Spinal cord (tissue), 10 donors: Measurements from ENCODE around the gene CAMSAP2. TPM values are rescaled to one million over a fixed set of nuclear protein-coding genes. Genes with fewer than 3 reads are reported as not detected.
"Not testable (repeated sequence)": the region's sequence is repeated elsewhere in the genome, so short reads cannot be mapped to it uniquely, and the experiment has no call there.

Experiments
- DNase-seq, 6 donors: peaks; one replicate each; pipeline versions ENCODE4 v3.0.0 to v3.0.0-alpha.2; 2013 to 2015; ENCODE audit warnings: low spot score in 6 of 6, low read depth in 4 of 6
- H3K27ac ChIP-seq: one replicate; pipeline ENCODE4 v1.5.1; 2013; ENCODE audit warnings: low read depth, low read length, control low read depth
- H3K27me3 ChIP-seq: one replicate; pipeline ENCODE4 v1.6.1; 2013; ENCODE audit warnings: low read length; ENCODE audit not compliant: control insufficient read depth, insufficient read depth
- H3K36me3 ChIP-seq: one replicate; pipeline ENCODE4 v1.6.1; 2013; ENCODE audit warnings: low read length; ENCODE audit not compliant: control insufficient read depth, insufficient read depth
- H3K4me1 ChIP-seq: one replicate; pipeline ENCODE4 v1.6.1; 2013; ENCODE audit warnings: low read length; ENCODE audit not compliant: control insufficient read depth, insufficient read depth
- H3K4me3 ChIP-seq: one replicate; pipeline ENCODE4 v1.5.1; 2013; ENCODE audit warnings: low read depth, low read length, control low read depth
- H3K9me3 ChIP-seq: one replicate; pipeline ENCODE4 v1.6.1; 2013; ENCODE audit warnings: low read length; ENCODE audit not compliant: control insufficient read depth, insufficient read depth
- WGBS: methylation state at CpG from one replicate; pipeline ENCODE4 v1.1.5; 2013; ENCODE audit warnings: missing lambda C conversion rate; ENCODE audit not compliant: insufficient coverage; 5-methylcytosine and 5-hydroxymethylcytosine counted together
- polyA plus RNA-seq, 2 donors: library from polyadenylated mRNA; unstranded; fragments of 120-200 nt; gene quantifications; one replicate each; pipeline ENCODE4 v1.2.1, GENCODE V29; 2013; ENCODE audit not compliant: insufficient read length in 2 of 2
- total RNA-seq, 2 donors: library from RNA; depleted of rRNA in 1 of 2; stranded (reverse); fragments of 120-200 nt in 1 of 2; fragments of >200 nt in 1 of 2; gene quantifications; one replicate each; pipeline versions ENCODE4 v1.2.3 to v1.2.4, GENCODE V29; 2013 to 2014
- donor health status: healthy.

Gene CAMSAP2
- total and polyA plus RNA-seq, 4 donors = 74.2 to 133 (median 93.5) TPM

DNA sequence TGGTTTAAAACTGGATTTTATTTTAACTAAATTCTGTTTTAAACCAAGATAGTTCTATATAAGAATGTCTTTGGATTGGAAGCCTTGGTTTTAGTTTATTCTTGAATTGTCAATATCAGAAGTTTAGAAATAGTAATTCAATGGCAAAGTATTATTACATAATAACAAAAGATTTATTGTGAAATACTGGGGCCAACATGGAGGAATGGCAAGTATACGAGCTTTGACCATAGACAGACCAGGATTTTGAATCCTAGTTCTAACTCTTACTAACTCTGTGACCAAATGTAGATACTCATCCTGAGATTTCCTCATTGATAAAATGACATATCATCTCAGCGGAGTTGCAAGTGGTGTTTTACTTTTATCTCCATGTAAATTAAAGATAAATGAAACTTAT lies 63.3 kb downstream of the CAMSAP2 start:
- H3K4me3 ChIP-seq = no peak overlapping the region
- no peaks in the 10 kb centered on the region for H3K4me1 ChIP-seq
- no peak overlapping the region for H3K27ac ChIP-seq
- H3K36me3 ChIP-seq = no peaks in the 10 kb centered on the region
- DNase-seq = no peak
- WGBS = no CpG with 5 or more reads among the region's 2 CpGs
- H3K9me3 ChIP-seq = no peaks in the 10 kb centered on the region
- no peaks in the 10 kb centered on the region for H3K27me3 ChIP-seq

GRCh38 chr1:200802865-200803512 lies 64.3 kb downstream of the CAMSAP2 start:
- WGBS = no CpG with 5 or more reads among the region's 2 CpGs

GRCh38 chr1:200805719-200806118 lies 67.0 kb downstream of the CAMSAP2 start:
- no CpG with 5 or more reads among the region's 3 CpGs for WGBS
- H3K4me1 ChIP-seq = no peaks in the 10 kb centered on the region
- no peak for DNase-seq
- H3K9me3 ChIP-seq = no peaks in the 10 kb centered on the region
- H3K27me3 ChIP-seq = no peaks in the 10 kb centered on the region
- no peak overlapping the region for H3K27ac ChIP-seq
- H3K4me3 ChIP-seq = no peak overlapping the region
- peaks cover 26% of the 10 kb centered on the region for H3K36me3 ChIP-seq

More at GRCh38 chr1:200802865-200803512, 64.3 kb downstream of the CAMSAP2 start:
- Histone ChIP-seq H3K27ac (no peak overlapping the region), H3K4me3 (no peak overlapping the region), H3K36me3 (peaks cover 4% of the 10 kb centered on the region), H3K9me3 (no peaks in the 10 kb centered on the region), H3K27me3 (no peaks in the 10 kb centered on the region), H3K4me1 (no peaks in the 10 kb centered on the region)
- peak; percentile 38 to 94 (median 62) for DNase-seq

DNA sequence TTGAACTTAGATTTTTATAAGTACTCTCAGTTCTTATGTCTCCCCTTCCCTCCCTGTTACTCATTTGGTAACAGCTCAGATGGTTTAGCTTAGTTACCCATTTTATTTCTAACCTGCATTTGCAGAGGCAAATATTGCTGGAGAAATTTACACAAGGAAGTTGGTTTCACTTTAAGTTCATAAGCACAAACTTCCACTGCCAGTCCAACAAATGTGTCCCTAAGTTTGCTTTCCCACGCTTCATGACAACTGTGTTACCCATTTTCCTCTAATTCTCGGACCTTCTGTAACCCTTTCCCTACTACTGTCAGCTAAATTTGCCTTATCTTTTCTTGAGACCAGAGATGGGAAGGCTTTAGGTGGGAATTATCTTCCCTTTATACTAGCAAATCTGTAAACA lies 70.2 kb downstream of the CAMSAP2 start:
- no peak for DNase-seq
- no CpG with 5 or more reads among the region's 2 CpGs for WGBS
- Histone ChIP-seq H3K36me3 (peaks cover 29% of the 10 kb centered on the region), H3K4me3 (no peak overlapping the region), H3K27me3 (no peaks in the 10 kb centered on the region), H3K4me1 (no peaks in the 10 kb centered on the region), H3K9me3 (no peaks in the 10 kb centered on the region), H3K27ac (no peak overlapping the region)

GRCh38 chr1:200811704-200812103 lies 73.0 kb downstream of the CAMSAP2 start:
- peaks cover 34% of the 10 kb centered on the region for H3K36me3 ChIP-seq
- no peaks in the 10 kb centered on the region for H3K4me1 ChIP-seq
- 87% methylated on average over 4 of the region's 4 CpGs for WGBS
- H3K9me3 ChIP-seq = no peaks in the 10 kb centered on the region
- no peaks in the 10 kb centered on the region for H3K27me3 ChIP-seq
- H3K27ac ChIP-seq = no peak overlapping the region
- DNase-seq = no peak
- no peak overlapping the region for H3K4me3 ChIP-seq

- H3K27me3 ChIP-seq, H3K4me1 ChIP-seq, H3K9me3 ChIP-seq, H3K4me3 ChIP-seq, DNase-seq, H3K27ac ChIP-seq, H3K36me3 ChIP-seq: not testable (repeated sequence)
- WGBS = no CpG with 5 or more reads among the region's 26 CpGs
Observed at GRCh38 chr1:200816624-200817224, 78.0 kb downstream of the CAMSAP2 start.

DNA sequence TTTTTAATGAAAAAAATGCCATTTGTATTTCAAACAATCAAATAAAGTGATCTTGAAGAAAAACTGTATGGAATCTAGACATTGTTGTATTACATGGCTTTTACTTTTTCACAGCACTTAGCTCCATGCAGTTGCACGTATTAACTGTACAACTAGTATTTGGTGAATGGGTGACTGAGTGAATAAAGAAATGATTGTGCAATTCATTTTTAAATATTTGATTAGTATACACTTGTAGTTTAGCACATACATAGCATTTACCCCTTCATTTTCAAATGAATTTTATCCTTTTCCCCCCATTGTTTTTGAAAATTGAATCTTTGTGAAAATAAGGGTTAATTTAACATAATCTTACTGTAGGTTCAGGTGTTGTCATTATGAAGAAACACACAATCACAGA lies 79.6 kb downstream of the CAMSAP2 start:
- Histone ChIP-seq H3K27me3 (no peaks in the 10 kb centered on the region), H3K9me3 (no peaks in the 10 kb centered on the region), H3K4me1 (no peaks in the 10 kb centered on the region), H3K27ac (no peak overlapping the region), H3K4me3 (no peak overlapping the region), H3K36me3 (peaks cover 8% of the 10 kb centered on the region)
- no CpG with 5 or more reads among the region's 1 CpG for WGBS
- DNase-seq = no peak

DNA sequence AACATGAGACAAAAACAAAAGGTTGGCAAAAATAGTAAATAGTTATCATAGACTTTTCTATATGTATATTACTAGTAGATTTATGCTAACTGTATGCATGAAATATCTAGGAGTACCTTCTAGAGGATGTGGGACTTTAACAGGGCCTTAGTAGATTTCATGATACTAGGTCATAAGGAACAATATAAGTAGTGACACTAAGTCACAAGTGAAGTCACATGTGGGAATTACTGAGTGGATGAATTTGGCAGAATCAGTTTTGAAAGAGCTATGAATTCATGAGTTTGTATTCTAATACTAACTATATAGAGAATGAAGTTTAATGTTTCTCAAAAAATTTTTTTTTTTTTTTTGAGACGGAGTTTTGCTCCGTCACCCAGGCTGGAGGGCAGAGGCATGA lies 81.0 kb downstream of the CAMSAP2 start:
- Histone ChIP-seq H3K27ac (no peak overlapping the region), H3K9me3 (no peaks in the 10 kb centered on the region), H3K36me3 (peaks cover 5% of the 10 kb centered on the region), H3K4me1 (no peaks in the 10 kb centered on the region), H3K4me3 (no peak overlapping the region), H3K27me3 (no peaks in the 10 kb centered on the region)
- no peak for DNase-seq
- no CpG with 5 or more reads among the region's 2 CpGs for WGBS

DNA sequence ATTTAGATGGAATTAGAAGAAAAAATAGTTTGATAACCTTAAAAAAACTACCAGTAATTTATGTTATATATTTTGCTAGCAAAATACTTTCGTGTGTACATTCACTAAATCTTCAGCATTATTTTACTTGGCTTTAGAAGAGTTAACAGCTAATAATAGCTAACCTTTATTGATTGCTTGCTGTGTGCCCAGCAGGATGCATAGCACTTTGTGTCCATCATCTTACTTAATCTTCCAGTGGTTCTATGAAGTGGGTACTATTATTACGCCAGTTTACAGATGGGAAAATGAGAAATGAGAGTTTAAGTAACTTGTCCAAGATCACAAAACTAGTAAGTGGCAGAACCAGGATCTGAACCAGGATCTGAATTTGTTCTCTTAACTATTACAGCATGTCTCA lies 92.4 kb downstream of the CAMSAP2 start:
- Histone ChIP-seq H3K27me3 (no peaks in the 10 kb centered on the region), H3K4me3 (no peak overlapping the region), H3K4me1 (peaks cover 1% of the 10 kb centered on the region), H3K9me3 (no peaks in the 10 kb centered on the region), H3K27ac (no peak overlapping the region), H3K36me3 (peaks cover 9% of the 10 kb centered on the region)
- DNase-seq = no peak
- no CpG with 5 or more reads among the region's 2 CpGs for WGBS

DNA sequence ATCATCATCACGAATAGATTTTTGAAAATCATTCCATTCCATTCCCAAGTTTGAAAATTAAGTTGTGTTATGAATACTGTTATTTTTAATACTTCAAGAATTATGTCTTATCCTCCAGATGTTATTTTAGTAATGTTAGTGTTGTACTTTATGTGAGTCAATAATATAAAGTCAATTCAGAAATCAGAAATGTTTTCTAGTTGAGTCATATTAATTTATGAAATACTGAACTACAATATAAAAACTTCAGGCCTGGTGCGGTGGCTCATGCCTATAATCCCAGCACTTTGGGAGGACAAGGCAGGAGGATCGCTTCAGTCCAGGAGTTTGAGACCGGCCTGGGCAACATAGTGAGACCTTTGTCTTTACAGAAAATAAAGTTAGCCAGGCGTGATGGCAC lies 95.7 kb downstream of the CAMSAP2 start:
- Histone ChIP-seq H3K9me3 (peaks cover 4% of the 10 kb centered on the region), H3K27me3 (no peaks in the 10 kb centered on the region), H3K27ac (no peak overlapping the region), H3K36me3 (peaks cover 7% of the 10 kb centered on the region), H3K4me1 (no peaks in the 10 kb centered on the region), H3K4me3 (no peak overlapping the region)
- DNase-seq = no peak
- WGBS = 92% methylated on average over 4 of the region's 5 CpGs
